PC-9 (cell line): ENCODE results near the gene SNX9.

Source experiments
- CTCF ChIP-seq: fragments of 200-600 bp; sonication (generic); conservative IDR thresholded peaks from 2 replicates; pipeline ENCODE4 v1.6.1; 2017; ENCODE audit warnings: mixed run types, antibody characterized with exemption, mild to moderate bottlenecking, moderate library complexity
- EZH2 ChIP-seq: fragments of 200-600 bp; sonication (generic); IDR thresholded peaks from 2 replicates; pipeline ENCODE4 v1.8.0; 2017; ENCODE audit warnings: antibody characterized with exemption, low read depth

GRCh38 chr6:157921685-157922367 is 98.8 kb downstream of the SNX9 start:
- TF ChIP-seq CTCF (no peak), EZH2 (no peak)
